Inflammatory macrophage (primary cell): ENCODE measurements around the gene BCOR.

Experiments
- DNase-seq, 2 donors: peaks; one replicate each; pipeline ENCODE4 v3.0.0-alpha.2; 2020 to 2022
- total RNA-seq, 18 experiments: gene quantifications; one replicate each; lab custom pipeline; 2026; ENCODE audit warnings: mixed read lengths in 6 of 18, inconsistent platforms in 2 of 18; lab: John Stamatoyannopoulos, UW

The BCOR gene
- 10.2 to 57.7 (median 21.8) reads per million in 18 experiments for total RNA-seq

- DNase-seq, result peak; percentile 33 to 53
These were observed at the start of gene BCOR for GRCh38 chrX:40097504-40098263. BCOR (minus strand) TSS chrX:40097958; CDS start chrX:40077929, 20,029 bp downstream.

- no peak for DNase-seq
These were observed 49.6 kb upstream of the BCOR start for GRCh38 chrX:40147126-40147952.

- DNase-seq, result peak; percentile 39 to 72
These were observed 48.7 kb upstream of the BCOR start for GRCh38 chrX:40146262-40147125.

GRCh38 chrX:40145923-40146261 lies 48.1 kb upstream of the BCOR start:
- DNase-seq, result peak; percentile 26 to 49

GRCh38 chrX:40145001-40145922 lies 47.5 kb upstream of the BCOR start:
- no peak for DNase-seq

- no peak for DNase-seq
These were observed 46.8 kb upstream of the BCOR start for GRCh38 chrX:40144576-40144975.

- no peak for DNase-seq
These were observed 46.2 kb upstream of the BCOR start for GRCh38 chrX:40143987-40144386.

GRCh38 chrX:40143001-40143400 lies 45.2 kb upstream of the BCOR start:
- DNase-seq, result no peak

- DNase-seq, result no peak
These were observed 44.7 kb upstream of the BCOR start for GRCh38 chrX:40142417-40142816.

GRCh38 chrX:40140706-40141499 lies 43.1 kb upstream of the BCOR start:
- DNase-seq, result peak; percentile 19 to 39

- no peak for DNase-seq
These were observed 35.0 kb upstream of the BCOR start for GRCh38 chrX:40132751-40133150.

- DNase-seq, result no peak
These were observed 34.0 kb upstream of the BCOR start for GRCh38 chrX:40131654-40132337.

GRCh38 chrX:40130207-40130606 lies 32.4 kb upstream of the BCOR start:
- no peak for DNase-seq

GRCh38 chrX:40127052-40127451 lies 29.3 kb upstream of the BCOR start:
- peak; percentile 29 to 42 for DNase-seq

- no peak for DNase-seq
These were observed 24.7 kb upstream of the BCOR start for GRCh38 chrX:40122487-40122886.

- DNase-seq, result no peak
These were observed 23.9 kb upstream of the BCOR start for GRCh38 chrX:40121618-40122017.

- DNase-seq, result peak; percentile 43 to 57
These were observed 23.3 kb upstream of the BCOR start for GRCh38 chrX:40120838-40121580.

GRCh38 chrX:40117715-40118285 lies 20.0 kb upstream of the BCOR start:
- DNase-seq, result no peak

GRCh38 chrX:40116925-40117324 lies 19.2 kb upstream of the BCOR start:
- DNase-seq, result no peak
